Astrocyte (in vitro differentiated cells and primary cell): ENCODE results near the gene CPT2.

Experiments used
- EZH2 ChIP-seq: IDR thresholded peaks from 2 replicates; pipeline ENCODE4 v1.6.1; 2012; ENCODE audit warnings: mild to moderate bottlenecking, low read length, inconsistent platforms; ENCODE audit not compliant: insufficient read depth
- TF ChIP-seq, protein P1 (sequence below): IDR thresholded peaks from 2 replicates; pipeline ENCODE4 v1.5.1; 2011; ENCODE audit warnings: low read depth, mild to moderate bottlenecking, inconsistent platforms, low read length, moderate library complexity; ENCODE audit not compliant: insufficient read depth

DNA sequence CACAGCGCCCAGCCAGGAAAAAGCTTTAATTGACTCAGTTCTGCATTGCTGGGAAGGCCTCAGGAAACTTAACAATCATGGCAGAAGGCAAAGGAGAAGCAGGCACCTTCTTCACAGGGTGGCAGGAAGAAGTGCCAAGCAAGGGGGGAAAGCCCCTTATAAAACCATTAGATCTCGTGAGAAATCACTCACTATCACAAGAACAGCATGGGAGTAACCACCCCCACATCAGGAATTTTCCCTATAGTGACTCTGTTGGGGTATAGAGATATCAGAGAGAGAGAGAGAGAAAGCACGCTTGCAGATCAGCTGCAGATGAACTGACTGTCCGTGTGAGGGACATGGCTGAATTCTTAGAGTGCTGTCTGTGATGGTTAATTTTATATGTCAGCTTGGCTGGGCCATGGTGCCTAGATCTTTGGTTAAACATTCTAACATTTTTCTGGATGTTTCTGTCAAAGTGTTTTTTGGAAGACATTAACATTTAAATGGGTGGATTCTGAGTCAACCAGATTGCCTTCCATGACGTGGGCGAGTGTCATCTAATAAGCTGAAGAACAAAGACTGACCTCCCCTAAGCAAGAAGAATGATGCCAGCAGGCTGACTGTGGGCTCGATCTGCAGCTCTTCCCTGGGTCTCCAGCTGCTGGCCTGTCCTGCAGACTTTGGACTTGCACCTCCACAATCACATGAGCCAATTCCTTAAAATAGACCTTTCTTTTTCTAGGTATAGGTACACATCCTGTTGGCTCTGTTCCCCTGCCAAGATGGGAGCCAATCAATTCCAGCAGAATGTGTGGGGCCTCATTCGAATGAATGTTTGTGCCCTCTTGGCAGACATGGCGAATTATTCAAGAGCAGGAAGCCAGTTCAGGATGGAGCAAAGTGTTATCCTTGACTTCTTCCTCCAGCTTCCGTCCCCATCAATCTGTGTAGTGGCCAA, 21.4 kb upstream of the CPT2 start:
- TF ChIP-seq, protein P1, sequence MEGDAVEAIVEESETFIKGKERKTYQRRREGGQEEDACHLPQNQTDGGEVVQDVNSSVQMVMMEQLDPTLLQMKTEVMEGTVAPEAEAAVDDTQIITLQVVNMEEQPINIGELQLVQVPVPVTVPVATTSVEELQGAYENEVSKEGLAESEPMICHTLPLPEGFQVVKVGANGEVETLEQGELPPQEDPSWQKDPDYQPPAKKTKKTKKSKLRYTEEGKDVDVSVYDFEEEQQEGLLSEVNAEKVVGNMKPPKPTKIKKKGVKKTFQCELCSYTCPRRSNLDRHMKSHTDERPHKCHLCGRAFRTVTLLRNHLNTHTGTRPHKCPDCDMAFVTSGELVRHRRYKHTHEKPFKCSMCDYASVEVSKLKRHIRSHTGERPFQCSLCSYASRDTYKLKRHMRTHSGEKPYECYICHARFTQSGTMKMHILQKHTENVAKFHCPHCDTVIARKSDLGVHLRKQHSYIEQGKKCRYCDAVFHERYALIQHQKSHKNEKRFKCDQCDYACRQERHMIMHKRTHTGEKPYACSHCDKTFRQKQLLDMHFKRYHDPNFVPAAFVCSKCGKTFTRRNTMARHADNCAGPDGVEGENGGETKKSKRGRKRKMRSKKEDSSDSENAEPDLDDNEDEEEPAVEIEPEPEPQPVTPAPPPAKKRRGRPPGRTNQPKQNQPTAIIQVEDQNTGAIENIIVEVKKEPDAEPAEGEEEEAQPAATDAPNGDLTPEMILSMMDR: no peak
- TF ChIP-seq EZH2: no peak
